A549 (cell line): ENCODE results near the gene KRTAP16-1.

Experiments used
- CEBPB ChIP-seq, 2 experiments: fragments of >200 bp in 1 of 2; sonication (Bioruptor Twin) in 1 of 2; formaldehyde crosslinking in 1 of 2; IDR thresholded peaks; 2 replicates each; pipeline ENCODE4 v1.6.1; 2012 to 2016
- CHD4 ChIP-seq: fragments of 200-600 bp; sonication (generic); IDR thresholded peaks from 2 replicates; pipeline ENCODE4 v1.6.1; 2016; ENCODE audit warnings: antibody characterized with exemption, mild to moderate bottlenecking, borderline replicate concordance
- CTCF ChIP-seq: fragments of >200 bp; sonication (Bioruptor Twin); formaldehyde crosslinking; IDR thresholded peaks from 3 replicates; pipeline ENCODE4 v1.5.1; 2016
- EP300 ChIP-seq, 2 experiments: fragments of >200 bp; sonication (Bioruptor Twin); formaldehyde crosslinking; IDR thresholded peaks; 2 replicates in 1 of 2; 3 replicates in 1 of 2; pipeline ENCODE4 v1.6.1; 2016 to 2017
- JUN ChIP-seq, 2 experiments: fragments of >200 bp; sonication (Bioruptor Twin); formaldehyde crosslinking; IDR thresholded peaks; 2 replicates in 1 of 2; 3 replicates in 1 of 2; pipeline ENCODE4 v1.6.1; 2016 to 2017
- PHF8 ChIP-seq: fragments of 200-600 bp; sonication (generic); IDR thresholded peaks from 2 replicates; pipeline ENCODE4 v1.6.1; 2016; ENCODE audit warnings: low read depth, mild to moderate bottlenecking, antibody characterized with exemption, moderate library complexity, borderline replicate concordance
- RAD21 ChIP-seq, 2 experiments: fragments of >200 bp in 1 of 2; sonication (Bioruptor Twin) in 1 of 2; formaldehyde crosslinking in 1 of 2; IDR thresholded peaks in 1 of 2; conservative IDR thresholded peaks in 1 of 2; 2 replicates in 1 of 2; 3 replicates in 1 of 2; pipeline ENCODE4 v1.6.1; 2012 to 2018; ENCODE audit warnings: inconsistent platforms in 1 of 2
- RCOR1 ChIP-seq: fragments of 150-350 bp; IDR thresholded peaks from 2 replicates; pipeline ENCODE4 v1.6.1; 2014; ENCODE audit warnings: antibody characterized with exemption, low read length, low read depth
- SMC3 ChIP-seq: fragments of >200 bp; sonication (Bioruptor Twin); formaldehyde crosslinking; IDR thresholded peaks from 3 replicates; pipeline ENCODE4 v1.6.1; 2018; ENCODE audit warnings: inconsistent platforms
- TF ChIP-seq, protein P1 (sequence below): fragments of 200-600 bp; sonication (generic); IDR thresholded peaks from 2 replicates; pipeline ENCODE4 v1.6.1; 2016; ENCODE audit warnings: antibody characterized with exemption, mild to moderate bottlenecking, moderate library complexity
- TF ChIP-seq, protein P2 (sequence below): fragments of 150-350 bp; IDR thresholded peaks from 2 replicates; pipeline ENCODE4 v1.6.1; 2014; ENCODE audit warnings: low read depth, mild to moderate bottlenecking, low read length
- TF ChIP-seq, protein P3 (sequence below): fragments of 450-650 bp; IDR thresholded peaks from 2 replicates; pipeline ENCODE4 v1.6.1; 2014; ENCODE audit warnings: antibody characterized with exemption

GRCh38 chr17:41331606-41332005, 22.5 kb upstream of the KRTAP16-1 start:
- TF ChIP-seq EP300 (IDR thresholded peaks at IDR 0.05) (no peak), CHD4 (no peak), CTCF (no peak), SMC3 (no peak), PHF8 (no peak), RCOR1 (no peak), JUN (IDR thresholded peaks at IDR 0.05) (no peak), CEBPB (IDR thresholded peaks at IDR 0.05) (no peak), RAD21 (conservative IDR thresholded peaks at IDR 0.05 in 1 of 2, IDR thresholded peaks at IDR 0.05 in 1 of 2) (no peak)
- TF ChIP-seq, protein P1, sequence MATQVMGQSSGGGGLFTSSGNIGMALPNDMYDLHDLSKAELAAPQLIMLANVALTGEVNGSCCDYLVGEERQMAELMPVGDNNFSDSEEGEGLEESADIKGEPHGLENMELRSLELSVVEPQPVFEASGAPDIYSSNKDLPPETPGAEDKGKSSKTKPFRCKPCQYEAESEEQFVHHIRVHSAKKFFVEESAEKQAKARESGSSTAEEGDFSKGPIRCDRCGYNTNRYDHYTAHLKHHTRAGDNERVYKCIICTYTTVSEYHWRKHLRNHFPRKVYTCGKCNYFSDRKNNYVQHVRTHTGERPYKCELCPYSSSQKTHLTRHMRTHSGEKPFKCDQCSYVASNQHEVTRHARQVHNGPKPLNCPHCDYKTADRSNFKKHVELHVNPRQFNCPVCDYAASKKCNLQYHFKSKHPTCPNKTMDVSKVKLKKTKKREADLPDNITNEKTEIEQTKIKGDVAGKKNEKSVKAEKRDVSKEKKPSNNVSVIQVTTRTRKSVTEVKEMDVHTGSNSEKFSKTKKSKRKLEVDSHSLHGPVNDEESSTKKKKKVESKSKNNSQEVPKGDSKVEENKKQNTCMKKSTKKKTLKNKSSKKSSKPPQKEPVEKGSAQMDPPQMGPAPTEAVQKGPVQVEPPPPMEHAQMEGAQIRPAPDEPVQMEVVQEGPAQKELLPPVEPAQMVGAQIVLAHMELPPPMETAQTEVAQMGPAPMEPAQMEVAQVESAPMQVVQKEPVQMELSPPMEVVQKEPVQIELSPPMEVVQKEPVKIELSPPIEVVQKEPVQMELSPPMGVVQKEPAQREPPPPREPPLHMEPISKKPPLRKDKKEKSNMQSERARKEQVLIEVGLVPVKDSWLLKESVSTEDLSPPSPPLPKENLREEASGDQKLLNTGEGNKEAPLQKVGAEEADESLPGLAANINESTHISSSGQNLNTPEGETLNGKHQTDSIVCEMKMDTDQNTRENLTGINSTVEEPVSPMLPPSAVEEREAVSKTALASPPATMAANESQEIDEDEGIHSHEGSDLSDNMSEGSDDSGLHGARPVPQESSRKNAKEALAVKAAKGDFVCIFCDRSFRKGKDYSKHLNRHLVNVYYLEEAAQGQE: no peak
- TF ChIP-seq, protein P2, sequence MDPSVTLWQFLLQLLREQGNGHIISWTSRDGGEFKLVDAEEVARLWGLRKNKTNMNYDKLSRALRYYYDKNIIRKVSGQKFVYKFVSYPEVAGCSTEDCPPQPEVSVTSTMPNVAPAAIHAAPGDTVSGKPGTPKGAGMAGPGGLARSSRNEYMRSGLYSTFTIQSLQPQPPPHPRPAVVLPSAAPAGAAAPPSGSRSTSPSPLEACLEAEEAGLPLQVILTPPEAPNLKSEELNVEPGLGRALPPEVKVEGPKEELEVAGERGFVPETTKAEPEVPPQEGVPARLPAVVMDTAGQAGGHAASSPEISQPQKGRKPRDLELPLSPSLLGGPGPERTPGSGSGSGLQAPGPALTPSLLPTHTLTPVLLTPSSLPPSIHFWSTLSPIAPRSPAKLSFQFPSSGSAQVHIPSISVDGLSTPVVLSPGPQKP: no peak
- TF ChIP-seq, protein P3, sequence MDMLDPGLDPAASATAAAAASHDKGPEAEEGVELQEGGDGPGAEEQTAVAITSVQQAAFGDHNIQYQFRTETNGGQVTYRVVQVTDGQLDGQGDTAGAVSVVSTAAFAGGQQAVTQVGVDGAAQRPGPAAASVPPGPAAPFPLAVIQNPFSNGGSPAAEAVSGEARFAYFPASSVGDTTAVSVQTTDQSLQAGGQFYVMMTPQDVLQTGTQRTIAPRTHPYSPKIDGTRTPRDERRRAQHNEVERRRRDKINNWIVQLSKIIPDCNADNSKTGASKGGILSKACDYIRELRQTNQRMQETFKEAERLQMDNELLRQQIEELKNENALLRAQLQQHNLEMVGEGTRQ: no peak
